ENCODE results near the gene ABCA10. TPM values are rescaled to one million over a fixed set of nuclear protein-coding genes. Genes with fewer than 3 reads are reported as not detected.

Gene ABCA10
- 0.86 and 1.1 TPM in 2 replicates for total RNA-seq

GRCh38 chr17:69228576-69228975 lies at the start of gene ABCA10:
TSS of gene ABCA10 (minus strand) at chr17:69228824. CDS start at chr17:69225358, 3,466 bp downstream.

GRCh38 chr17:69141431-69142174 lies 87.0 kb downstream of the ABCA10 start, which contains the start of gene ABCA6:
TSS of gene ABCA6 (minus strand) at chr17:69141895. CDS start at chr17:69140703, 1,192 bp downstream.

Other genes starting within 250 kb of the ABCA10 start
- 0.35 and 0.58 TPM in 2 replicates for gene ABCA9, start 167.9 kb downstream of the ABCA10 start, total RNA-seq
- gene ABCA6, start 86.9 kb downstream of the ABCA10 start, total RNA-seq, result 14.2 and 16.4 TPM in 2 replicates
- gene ABCA5, start 98.3 kb upstream of the ABCA10 start, total RNA-seq, result 5.5 and 7.5 TPM in 2 replicates
- gene MAP2K6, start 185.9 kb upstream of the ABCA10 start, total RNA-seq, result 0.86 and 0.89 TPM in 2 replicates

All from myometrial cell (primary cell).